GM23338 (cell line): ENCODE data around the gene OCA2. TPM values are rescaled to one million over a fixed set of nuclear protein-coding genes. Genes with fewer than 3 reads are reported as not detected.

Experiments used
- ATAC-seq: fragments of 200-7000 bp; cut with Tn5 transposase; 3 replicates; pipeline ENCODE4 v1.9.1; 2020
- DNase-seq: peaks from one replicate; pipeline ENCODE4 v3.0.0-alpha.2; 2015; ENCODE audit warnings: low spot score
- H2AFZ ChIP-seq: fragments of 200-600 bp; sonication (generic); 2 replicates; pipeline ENCODE4 v1.8.0; 2016; ENCODE audit warnings: antibody characterized with exemption, mild to moderate bottlenecking, moderate library complexity
- H3F3A ChIP-seq: fragments of 200-600 bp; sonication (generic); replicated peaks from 2 replicates; pipeline ENCODE4 v1.8.0; 2017; ENCODE audit warnings: antibody characterized with exemption, mixed run types, low read depth
- H3K27ac ChIP-seq: fragments of 200-600 bp; sonication (generic); 2 replicates; pipeline ENCODE4 v1.6.1; 2016; ENCODE audit warnings: low read depth
- H3K27me3 ChIP-seq: fragments of 200-600 bp; sonication (generic); 2 replicates; pipeline ENCODE4 v1.8.0; 2016; ENCODE audit warnings: mild to moderate bottlenecking, mixed run types, moderate library complexity; ENCODE audit not compliant: insufficient read depth
- H3K36me3 ChIP-seq: fragments of 200-600 bp; sonication (generic); 2 replicates; pipeline ENCODE4 v1.8.0; 2016; ENCODE audit warnings: mild to moderate bottlenecking; ENCODE audit not compliant: insufficient read depth
- H3K4me1 ChIP-seq: fragments of 200-600 bp; sonication (generic); 2 replicates; pipeline ENCODE4 v1.8.0; 2016; ENCODE audit warnings: mild to moderate bottlenecking, moderate library complexity; ENCODE audit not compliant: insufficient read depth
- H3K4me2 ChIP-seq: fragments of 200-600 bp; sonication (generic); 2 replicates; pipeline ENCODE4 v1.7.1; 2017; ENCODE audit warnings: mixed run types
- H3K4me3 ChIP-seq: fragments of 200-600 bp; sonication (generic); 2 replicates; pipeline ENCODE4 v1.6.1; 2016; ENCODE audit warnings: mixed run types
- H3K79me2 ChIP-seq: fragments of 200-600 bp; sonication (generic); replicated peaks from 2 replicates; pipeline ENCODE4 v1.8.0; 2017; ENCODE audit warnings: mild to moderate bottlenecking; ENCODE audit not compliant: insufficient read depth
- H3K9me2 ChIP-seq: fragments of 200-600 bp; sonication (generic); 2 replicates; pipeline ENCODE4 v1.8.0; 2017; ENCODE audit not compliant: insufficient read depth
- H4K20me1 ChIP-seq: fragments of 200-600 bp; sonication (generic); replicated peaks from 2 replicates; pipeline ENCODE4 v1.8.0; 2017; ENCODE audit warnings: mild to moderate bottlenecking; ENCODE audit not compliant: insufficient read depth
- H3K27ac Mint-ChIP-seq: 2 replicates; pipeline ENCODE4 v1.8.0; 2020; ENCODE audit warnings: inconsistent platforms, mild to moderate bottlenecking, moderate library complexity, mixed read lengths
- H3K27me3 Mint-ChIP-seq: 3 replicates; pipeline ENCODE4 v1.8.0; 2022; ENCODE audit warnings: low read depth, mild to moderate bottlenecking, moderate library complexity, mixed read lengths, inconsistent platforms; ENCODE audit not compliant: insufficient read depth, poor library complexity
- H3K36me3 Mint-ChIP-seq: 3 replicates; pipeline ENCODE4 v1.8.0; 2021; ENCODE audit warnings: low read depth, mild to moderate bottlenecking, inconsistent platforms, moderate library complexity, mixed read lengths
- H3K4me1 Mint-ChIP-seq: 3 replicates; pipeline ENCODE4 v1.8.0; 2020; ENCODE audit warnings: mild to moderate bottlenecking, inconsistent platforms, mixed read lengths
- H3K4me3 Mint-ChIP-seq: 3 replicates; pipeline ENCODE4 v1.8.0; 2021; ENCODE audit warnings: moderate library complexity, mild to moderate bottlenecking, inconsistent platforms, mixed read lengths
- H3K9me3 Mint-ChIP-seq: 3 replicates; pipeline ENCODE4 v1.8.0; 2020; ENCODE audit warnings: moderate library complexity, mild to moderate bottlenecking, inconsistent platforms, mixed read lengths
- EZH2 ChIP-seq: fragments of 200-600 bp; sonication (generic); IDR thresholded peaks from one replicate; pipeline ENCODE4 v1.8.0; 2017; ENCODE audit warnings: antibody characterized with exemption, mild to moderate bottlenecking, low read depth; ENCODE audit not compliant: unreplicated experiment
- EZH2phosphoT487 ChIP-seq: fragments of 200-600 bp; sonication (generic); IDR thresholded peaks from one replicate; pipeline ENCODE4 v1.8.1; 2018; ENCODE audit warnings: antibody characterized with exemption; ENCODE audit not compliant: unreplicated experiment
- NANOG ChIP-seq: IDR thresholded peaks from 2 replicates; pipeline ENCODE4 v1.6.1; 2016; ENCODE audit warnings: antibody characterized with exemption, borderline replicate concordance
- POLR2AphosphoS5 ChIP-seq: IDR thresholded peaks from 2 replicates; pipeline ENCODE4 v1.6.1; 2016; ENCODE audit warnings: antibody characterized with exemption, low read depth
- STAT1 ChIP-seq: IDR thresholded peaks from one replicate; pipeline ENCODE4 v1.6.1; 2016; ENCODE audit warnings: antibody characterized with exemption; ENCODE audit not compliant: unreplicated experiment
- ZNF114 ChIP-seq: fragments of 250-450 bp; sonication (Bioruptor Pico); IDR thresholded peaks from 2 replicates; pipeline ENCODE4 v1.5.0; 2020; ENCODE audit warnings: mild to moderate bottlenecking, moderate library complexity
- ZNF331 ChIP-seq: fragments of 250-450 bp; sonication (Bioruptor Pico); IDR thresholded peaks from 2 replicates; pipeline ENCODE4 v1.5.0; 2020; ENCODE audit warnings: low read depth, mild to moderate bottlenecking, moderate library complexity
- polyA plus RNA-seq: library from polyadenylated mRNA; unstranded; fragments of >200 nt; fragmentation: Nextera tagmentation; extraction: Ambion mirVana; gene quantifications from 2 replicates; pipeline ENCODE4 v1.2.1, GENCODE V29; 2016
- total RNA-seq: library from RNA; depleted of rRNA; stranded (reverse); fragments of >200 nt; shearing (Covaris generic); gene quantifications from 2 replicates; pipeline ENCODE4 v1.2.3, GENCODE V29; 2014
- TF ChIP-seq, protein P1 (sequence below): fragments of 250-450 bp; sonication (Bioruptor Pico); IDR thresholded peaks from 2 replicates; pipeline ENCODE4 v1.5.0; 2020; ENCODE audit warnings: mild to moderate bottlenecking, moderate library complexity
- TF ChIP-seq, protein P2 (sequence below): IDR thresholded peaks from 2 replicates; pipeline ENCODE4 v1.6.1; 2016; ENCODE audit warnings: antibody characterized with exemption
- TF ChIP-seq, protein P3 (sequence below): IDR thresholded peaks from one replicate; pipeline ENCODE4 v1.6.1; 2018; ENCODE audit warnings: antibody characterized with exemption; ENCODE audit not compliant: unreplicated experiment

Gene OCA2
- total and polyA plus RNA-seq, 2 experiments from 2014 or later: 0.40 to 0.69 TPM

DNA sequence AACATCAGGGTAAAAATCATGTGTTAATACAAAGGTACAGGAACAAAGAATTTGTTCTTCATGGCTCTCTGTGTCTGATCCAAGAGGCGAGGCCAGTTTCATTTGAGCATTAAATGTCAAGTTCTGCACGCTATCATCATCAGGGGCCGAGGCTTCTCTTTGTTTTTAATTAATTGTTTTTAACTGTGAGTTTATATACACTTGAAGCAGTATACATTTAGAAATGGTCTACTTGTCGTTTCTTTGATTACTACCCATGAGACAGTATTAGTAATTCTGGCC, 21.2 kb upstream of the OCA2 start (continued):
- TF ChIP-seq POLR2AphosphoS5: no peak
- no peak for TF ChIP-seq EZH2phosphoT487
- no peak for TF ChIP-seq STAT1
- TF ChIP-seq, protein P1, sequence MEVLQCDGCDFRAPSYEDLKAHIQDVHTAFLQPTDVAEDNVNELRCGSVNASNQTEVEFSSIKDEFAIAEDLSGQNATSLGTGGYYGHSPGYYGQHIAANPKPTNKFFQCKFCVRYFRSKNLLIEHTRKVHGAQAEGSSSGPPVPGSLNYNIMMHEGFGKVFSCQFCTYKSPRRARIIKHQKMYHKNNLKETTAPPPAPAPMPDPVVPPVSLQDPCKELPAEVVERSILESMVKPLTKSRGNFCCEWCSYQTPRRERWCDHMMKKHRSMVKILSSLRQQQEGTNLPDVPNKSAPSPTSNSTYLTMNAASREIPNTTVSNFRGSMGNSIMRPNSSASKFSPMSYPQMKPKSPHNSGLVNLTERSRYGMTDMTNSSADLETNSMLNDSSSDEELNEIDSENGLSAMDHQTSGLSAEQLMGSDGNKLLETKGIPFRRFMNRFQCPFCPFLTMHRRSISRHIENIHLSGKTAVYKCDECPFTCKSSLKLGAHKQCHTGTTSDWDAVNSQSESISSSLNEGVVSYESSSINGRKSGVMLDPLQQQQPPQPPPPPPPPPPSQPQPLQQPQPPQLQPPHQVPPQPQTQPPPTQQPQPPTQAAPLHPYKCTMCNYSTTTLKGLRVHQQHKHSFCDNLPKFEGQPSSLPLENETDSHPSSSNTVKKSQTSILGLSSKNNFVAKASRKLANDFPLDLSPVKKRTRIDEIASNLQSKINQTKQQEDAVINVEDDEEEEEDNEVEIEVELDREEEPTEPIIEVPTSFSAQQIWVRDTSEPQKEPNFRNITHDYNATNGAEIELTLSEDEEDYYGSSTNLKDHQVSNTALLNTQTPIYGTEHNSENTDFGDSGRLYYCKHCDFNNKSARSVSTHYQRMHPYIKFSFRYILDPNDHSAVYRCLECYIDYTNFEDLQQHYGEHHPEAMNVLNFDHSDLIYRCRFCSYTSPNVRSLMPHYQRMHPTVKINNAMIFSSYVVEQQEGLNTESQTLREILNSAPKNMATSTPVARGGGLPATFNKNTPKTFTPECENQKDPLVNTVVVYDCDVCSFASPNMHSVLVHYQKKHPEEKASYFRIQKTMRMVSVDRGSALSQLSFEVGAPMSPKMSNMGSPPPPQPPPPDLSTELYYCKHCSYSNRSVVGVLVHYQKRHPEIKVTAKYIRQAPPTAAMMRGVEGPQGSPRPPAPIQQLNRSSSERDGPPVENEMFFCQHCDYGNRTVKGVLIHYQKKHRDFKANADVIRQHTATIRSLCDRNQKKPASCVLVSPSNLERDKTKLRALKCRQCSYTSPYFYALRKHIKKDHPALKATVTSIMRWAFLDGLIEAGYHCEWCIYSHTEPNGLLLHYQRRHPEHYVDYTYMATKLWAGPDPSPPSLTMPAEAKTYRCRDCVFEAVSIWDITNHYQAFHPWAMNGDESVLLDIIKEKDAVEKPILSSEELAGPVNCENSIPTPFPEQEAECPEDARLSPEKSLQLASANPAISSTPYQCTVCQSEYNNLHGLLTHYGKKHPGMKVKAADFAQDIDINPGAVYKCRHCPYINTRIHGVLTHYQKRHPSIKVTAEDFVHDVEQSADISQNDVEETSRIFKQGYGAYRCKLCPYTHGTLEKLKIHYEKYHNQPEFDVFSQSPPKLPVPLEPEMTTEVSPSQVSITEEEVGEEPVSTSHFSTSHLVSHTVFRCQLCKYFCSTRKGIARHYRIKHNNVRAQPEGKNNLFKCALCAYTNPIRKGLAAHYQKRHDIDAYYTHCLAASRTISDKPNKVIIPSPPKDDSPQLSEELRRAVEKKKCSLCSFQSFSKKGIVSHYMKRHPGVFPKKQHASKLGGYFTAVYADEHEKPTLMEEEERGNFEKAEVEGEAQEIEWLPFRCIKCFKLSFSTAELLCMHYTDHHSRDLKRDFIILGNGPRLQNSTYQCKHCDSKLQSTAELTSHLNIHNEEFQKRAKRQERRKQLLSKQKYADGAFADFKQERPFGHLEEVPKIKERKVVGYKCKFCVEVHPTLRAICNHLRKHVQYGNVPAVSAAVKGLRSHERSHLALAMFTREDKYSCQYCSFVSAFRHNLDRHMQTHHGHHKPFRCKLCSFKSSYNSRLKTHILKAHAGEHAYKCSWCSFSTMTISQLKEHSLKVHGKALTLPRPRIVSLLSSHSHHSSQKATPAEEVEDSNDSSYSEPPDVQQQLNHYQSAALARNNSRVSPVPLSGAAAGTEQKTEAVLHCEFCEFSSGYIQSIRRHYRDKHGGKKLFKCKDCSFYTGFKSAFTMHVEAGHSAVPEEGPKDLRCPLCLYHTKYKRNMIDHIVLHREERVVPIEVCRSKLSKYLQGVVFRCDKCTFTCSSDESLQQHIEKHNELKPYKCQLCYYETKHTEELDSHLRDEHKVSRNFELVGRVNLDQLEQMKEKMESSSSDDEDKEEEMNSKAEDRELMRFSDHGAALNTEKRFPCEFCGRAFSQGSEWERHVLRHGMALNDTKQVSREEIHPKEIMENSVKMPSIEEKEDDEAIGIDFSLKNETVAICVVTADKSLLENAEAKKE (CRISPR knock-in tag): no peak
- no peak for TF ChIP-seq ZNF331 (CRISPR knock-in tag)

DNA sequence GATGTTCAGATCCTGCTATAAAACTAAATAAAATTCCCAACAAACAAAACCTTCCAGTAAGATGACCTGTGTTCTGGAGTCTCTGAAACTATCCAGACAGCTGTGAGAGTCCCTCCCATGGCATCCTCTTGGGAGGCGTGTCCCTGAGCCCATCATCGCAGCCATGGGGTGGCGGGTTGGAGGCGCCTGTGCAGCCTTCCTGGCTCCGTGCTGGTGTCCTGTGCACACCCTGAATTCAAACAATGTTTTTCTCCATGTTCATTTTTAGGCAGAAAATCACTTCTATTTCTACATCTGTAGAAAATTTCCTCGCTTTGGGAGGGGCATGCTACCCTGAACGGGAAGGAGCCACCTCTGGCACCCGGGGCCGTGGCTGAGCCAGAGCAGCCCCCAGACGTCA, 19.4 kb upstream of the OCA2 start:
- no peak overlapping the region for H3K27ac ChIP-seq
- ATAC-seq (no peak), DNase-seq (no peak)
- no peaks in the 10 kb centered on the region for H3K4me1 ChIP-seq
- H3K79me2 ChIP-seq: no peaks in the 10 kb centered on the region
- peaks cover 9% of the 10 kb centered on the region for H3K27me3 Mint-ChIP-seq
- H3K36me3 ChIP-seq: peaks cover 8% of the 10 kb centered on the region; the same call in 1 of the 2 replicates
- H2AFZ ChIP-seq: no peak overlapping the region
- no peak overlapping the region for H3K4me3 ChIP-seq
- no peaks in the 10 kb centered on the region for H3K9me3 Mint-ChIP-seq
- H3K36me3 Mint-ChIP-seq: peaks cover 75% of the 10 kb centered on the region
- H3K9me2 ChIP-seq: no peaks in the 10 kb centered on the region
- H3K4me1 Mint-ChIP-seq: no peaks in the 10 kb centered on the region
- H3K4me2 ChIP-seq: no peak overlapping the region
- H3K27ac Mint-ChIP-seq: no peak overlapping the region
- no peak overlapping the region for H3K4me3 Mint-ChIP-seq
- H3F3A ChIP-seq: no peaks in the 10 kb centered on the region
- H3K27me3 ChIP-seq: no peaks in the 10 kb centered on the region
- no peaks in the 10 kb centered on the region; the same call in 1 of the 2 replicates for H4K20me1 ChIP-seq
- TF ChIP-seq EZH2 (no peak), ZNF114 (CRISPR knock-in tag) (no peak), STAT1 (no peak), NANOG (no peak), POLR2AphosphoS5 (no peak), ZNF331 (CRISPR knock-in tag) (no peak)
- TF ChIP-seq, protein P2, sequence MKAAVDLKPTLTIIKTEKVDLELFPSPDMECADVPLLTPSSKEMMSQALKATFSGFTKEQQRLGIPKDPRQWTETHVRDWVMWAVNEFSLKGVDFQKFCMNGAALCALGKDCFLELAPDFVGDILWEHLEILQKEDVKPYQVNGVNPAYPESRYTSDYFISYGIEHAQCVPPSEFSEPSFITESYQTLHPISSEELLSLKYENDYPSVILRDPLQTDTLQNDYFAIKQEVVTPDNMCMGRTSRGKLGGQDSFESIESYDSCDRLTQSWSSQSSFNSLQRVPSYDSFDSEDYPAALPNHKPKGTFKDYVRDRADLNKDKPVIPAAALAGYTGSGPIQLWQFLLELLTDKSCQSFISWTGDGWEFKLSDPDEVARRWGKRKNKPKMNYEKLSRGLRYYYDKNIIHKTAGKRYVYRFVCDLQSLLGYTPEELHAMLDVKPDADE: no peak
- TF ChIP-seq, protein P3, sequence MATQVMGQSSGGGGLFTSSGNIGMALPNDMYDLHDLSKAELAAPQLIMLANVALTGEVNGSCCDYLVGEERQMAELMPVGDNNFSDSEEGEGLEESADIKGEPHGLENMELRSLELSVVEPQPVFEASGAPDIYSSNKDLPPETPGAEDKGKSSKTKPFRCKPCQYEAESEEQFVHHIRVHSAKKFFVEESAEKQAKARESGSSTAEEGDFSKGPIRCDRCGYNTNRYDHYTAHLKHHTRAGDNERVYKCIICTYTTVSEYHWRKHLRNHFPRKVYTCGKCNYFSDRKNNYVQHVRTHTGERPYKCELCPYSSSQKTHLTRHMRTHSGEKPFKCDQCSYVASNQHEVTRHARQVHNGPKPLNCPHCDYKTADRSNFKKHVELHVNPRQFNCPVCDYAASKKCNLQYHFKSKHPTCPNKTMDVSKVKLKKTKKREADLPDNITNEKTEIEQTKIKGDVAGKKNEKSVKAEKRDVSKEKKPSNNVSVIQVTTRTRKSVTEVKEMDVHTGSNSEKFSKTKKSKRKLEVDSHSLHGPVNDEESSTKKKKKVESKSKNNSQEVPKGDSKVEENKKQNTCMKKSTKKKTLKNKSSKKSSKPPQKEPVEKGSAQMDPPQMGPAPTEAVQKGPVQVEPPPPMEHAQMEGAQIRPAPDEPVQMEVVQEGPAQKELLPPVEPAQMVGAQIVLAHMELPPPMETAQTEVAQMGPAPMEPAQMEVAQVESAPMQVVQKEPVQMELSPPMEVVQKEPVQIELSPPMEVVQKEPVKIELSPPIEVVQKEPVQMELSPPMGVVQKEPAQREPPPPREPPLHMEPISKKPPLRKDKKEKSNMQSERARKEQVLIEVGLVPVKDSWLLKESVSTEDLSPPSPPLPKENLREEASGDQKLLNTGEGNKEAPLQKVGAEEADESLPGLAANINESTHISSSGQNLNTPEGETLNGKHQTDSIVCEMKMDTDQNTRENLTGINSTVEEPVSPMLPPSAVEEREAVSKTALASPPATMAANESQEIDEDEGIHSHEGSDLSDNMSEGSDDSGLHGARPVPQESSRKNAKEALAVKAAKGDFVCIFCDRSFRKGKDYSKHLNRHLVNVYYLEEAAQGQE: no peak
